ENCODE data around the gene CAMK1D. TPM values are rescaled to one million over a fixed set of nuclear protein-coding genes. Genes with fewer than 3 reads are reported as not detected.

The CAMK1D gene
- total RNA-seq, 1 experiment from 2014 or later = 6.0 TPM

GRCh38 chr10:12847361-12847975 lies 498.1 kb downstream of the CAMK1D start:
- H3K27ac ChIP-seq = no peak overlapping the region
- no peaks in the 10 kb centered on the region for H3K9me3 ChIP-seq (ENCODE audit: insufficient read depth, low read depth)
- H3K4me2 ChIP-seq = no peak overlapping the region
- DNase-seq = no peak
- no peaks in the 10 kb centered on the region for H3K27me3 ChIP-seq (ENCODE audit: insufficient read depth, low read depth)
- no peaks in the 10 kb centered on the region for H3K79me2 ChIP-seq (ENCODE audit: low read depth)
- CTCF ChIA-PET = no interaction called here
- H2AFZ ChIP-seq = no peak overlapping the region
- peaks cover 13% of the 10 kb centered on the region for H3K4me1 ChIP-seq (replicated peaks; ENCODE audit: insufficient read depth)
- no peaks in the 10 kb centered on the region for H4K20me1 ChIP-seq (ENCODE audit: insufficient read depth)
- no peak for TF ChIP-seq EZH2 (IDR thresholded peaks at IDR 0.05; ENCODE audit: low read depth)
- TF ChIP-seq, protein P1, sequence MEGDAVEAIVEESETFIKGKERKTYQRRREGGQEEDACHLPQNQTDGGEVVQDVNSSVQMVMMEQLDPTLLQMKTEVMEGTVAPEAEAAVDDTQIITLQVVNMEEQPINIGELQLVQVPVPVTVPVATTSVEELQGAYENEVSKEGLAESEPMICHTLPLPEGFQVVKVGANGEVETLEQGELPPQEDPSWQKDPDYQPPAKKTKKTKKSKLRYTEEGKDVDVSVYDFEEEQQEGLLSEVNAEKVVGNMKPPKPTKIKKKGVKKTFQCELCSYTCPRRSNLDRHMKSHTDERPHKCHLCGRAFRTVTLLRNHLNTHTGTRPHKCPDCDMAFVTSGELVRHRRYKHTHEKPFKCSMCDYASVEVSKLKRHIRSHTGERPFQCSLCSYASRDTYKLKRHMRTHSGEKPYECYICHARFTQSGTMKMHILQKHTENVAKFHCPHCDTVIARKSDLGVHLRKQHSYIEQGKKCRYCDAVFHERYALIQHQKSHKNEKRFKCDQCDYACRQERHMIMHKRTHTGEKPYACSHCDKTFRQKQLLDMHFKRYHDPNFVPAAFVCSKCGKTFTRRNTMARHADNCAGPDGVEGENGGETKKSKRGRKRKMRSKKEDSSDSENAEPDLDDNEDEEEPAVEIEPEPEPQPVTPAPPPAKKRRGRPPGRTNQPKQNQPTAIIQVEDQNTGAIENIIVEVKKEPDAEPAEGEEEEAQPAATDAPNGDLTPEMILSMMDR (conservative IDR thresholded peaks at IDR 0.05) = peak; percentile 45; the same call in 1 of the 2 replicates
- no peaks in the 10 kb centered on the region for H3K36me3 ChIP-seq (ENCODE audit: low read depth)
- POLR2A ChIA-PET (ENCODE audit: unreplicated experiment) = no interaction called here
- H3K4me3 ChIP-seq = no peak overlapping the region
- H3F3A ChIP-seq (ENCODE audit: insufficient read depth, low read depth) = peaks cover 8% of the 10 kb centered on the region; the same call in 1 of the 2 replicates
- no peaks in the 10 kb centered on the region for H3K9me2 ChIP-seq (ENCODE audit: insufficient read depth)
- no TSS peak for BruUV-seq (replicated peaks)
- intact Hi-C loops (cut with micrococcal nuclease; ENCODE audit: unreplicated experiment) = no loop called here

DNA sequence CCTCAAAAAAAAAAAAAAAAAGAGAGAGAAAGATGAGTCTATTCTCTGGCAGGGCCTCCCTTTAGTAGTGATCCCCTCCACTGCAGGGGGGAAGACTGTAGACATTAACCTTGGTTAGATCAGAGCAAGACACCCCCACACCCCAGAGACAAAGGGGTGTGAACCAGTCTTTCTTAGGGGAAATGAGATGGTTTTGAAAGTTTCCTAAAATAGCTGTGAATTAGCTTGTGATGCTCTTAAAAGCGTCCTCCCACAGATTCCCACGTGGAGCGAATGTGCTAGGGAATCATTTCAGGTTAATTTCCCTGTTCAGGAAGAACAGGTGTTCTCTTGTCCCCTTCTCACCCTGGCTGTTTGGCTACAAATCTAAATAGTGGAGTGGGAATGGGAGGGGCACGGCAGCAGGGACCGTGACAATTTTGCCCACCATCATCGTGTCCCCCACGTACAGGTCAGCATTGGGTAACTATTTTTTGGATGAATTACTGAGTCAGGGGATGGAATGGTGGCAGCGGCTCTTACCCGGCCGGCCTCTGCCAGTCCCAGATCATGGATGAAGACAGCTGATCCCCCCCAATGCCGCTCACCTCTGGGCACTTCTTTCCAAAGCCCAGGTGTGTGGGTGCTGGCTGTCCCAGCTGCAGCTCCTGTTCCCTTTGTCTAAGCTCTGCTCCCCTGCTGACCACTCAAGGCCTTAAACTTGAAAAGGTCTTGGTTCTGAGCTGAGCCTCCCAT lies 499.3 kb downstream of the CAMK1D start:
- CTCF ChIA-PET = no interaction called here
- TF ChIP-seq EZH2 (IDR thresholded peaks at IDR 0.05; ENCODE audit: low read depth) = no peak
- TF ChIP-seq, protein P1 (conservative IDR thresholded peaks at IDR 0.05) = no peak
- BruUV-seq (replicated peaks) = no TSS peak

GRCh38 chr10:12849319-12850181 lies 500.2 kb downstream of the CAMK1D start:
- H3K27me3 ChIP-seq (ENCODE audit: insufficient read depth, low read depth) = peaks cover 4% of the 10 kb centered on the region
- ChIA-PET CTCF (no interaction called here), POLR2A (ENCODE audit: unreplicated experiment) (no interaction called here)
- no peak overlapping the region for H3K4me2 ChIP-seq
- H3K9me2 ChIP-seq (ENCODE audit: insufficient read depth) = no peaks in the 10 kb centered on the region
- H3K27ac ChIP-seq = no peak overlapping the region
- no peak overlapping the region for H2AFZ ChIP-seq
- H3F3A ChIP-seq (ENCODE audit: insufficient read depth, low read depth) = peaks cover 8% of the 10 kb centered on the region; the same call in 1 of the 2 replicates
- TF ChIP-seq, protein P1 (conservative IDR thresholded peaks at IDR 0.05) = no peak
- TF ChIP-seq EZH2 (IDR thresholded peaks at IDR 0.05; ENCODE audit: low read depth) = no peak
- no peak overlapping the region for H3K4me3 ChIP-seq
- BruUV-seq (replicated peaks) = no TSS peak
- H3K36me3 ChIP-seq (ENCODE audit: low read depth) = no peaks in the 10 kb centered on the region
- DNase-seq = no peak
- H3K9me3 ChIP-seq (ENCODE audit: insufficient read depth, low read depth) = no peaks in the 10 kb centered on the region
- no peaks in the 10 kb centered on the region for H4K20me1 ChIP-seq (ENCODE audit: insufficient read depth)
- no peaks in the 10 kb centered on the region for H3K79me2 ChIP-seq (ENCODE audit: low read depth)
- intact Hi-C loops (cut with micrococcal nuclease; ENCODE audit: unreplicated experiment) = no loop called here
- peaks cover 12% of the 10 kb centered on the region for H3K4me1 ChIP-seq (replicated peaks; ENCODE audit: insufficient read depth)

More for the DNA sequence above, 499.3 kb downstream of the CAMK1D start:
- Histone ChIP-seq H3K27me3 (ENCODE audit: insufficient read depth, low read depth) (no peaks in the 10 kb centered on the region; the same call in 1 of the 2 replicates), H2AFZ (no peak overlapping the region), H3K36me3 (ENCODE audit: low read depth) (no peaks in the 10 kb centered on the region), H4K20me1 (ENCODE audit: insufficient read depth) (no peaks in the 10 kb centered on the region), H3K4me3 (no peak overlapping the region), H3K9me2 (ENCODE audit: insufficient read depth) (no peaks in the 10 kb centered on the region), H3K79me2 (ENCODE audit: low read depth) (no peaks in the 10 kb centered on the region), H3K9me3 (ENCODE audit: insufficient read depth, low read depth) (no peaks in the 10 kb centered on the region), H3K4me1 (replicated peaks; ENCODE audit: insufficient read depth) (peaks cover 13% of the 10 kb centered on the region), H3K27ac (no peak overlapping the region), H3F3A (ENCODE audit: insufficient read depth, low read depth) (peaks cover 8% of the 10 kb centered on the region; the same call in 1 of the 2 replicates), H3K4me2 (no peak overlapping the region)
- POLR2A ChIA-PET (ENCODE audit: unreplicated experiment) = no interaction called here
- intact Hi-C loops (cut with micrococcal nuclease; ENCODE audit: unreplicated experiment) = no loop called here
- no peak for DNase-seq

All from PC-9 (cell line).